ENCODE results near the gene SHC1. TPM values are rescaled to one million over a fixed set of nuclear protein-coding genes. Genes with fewer than 3 reads are reported as not detected.

The SHC1 gene
- total and polyA plus RNA-seq, 2 donors from 2014 or later, result 43.8 to 153 TPM

DNA sequence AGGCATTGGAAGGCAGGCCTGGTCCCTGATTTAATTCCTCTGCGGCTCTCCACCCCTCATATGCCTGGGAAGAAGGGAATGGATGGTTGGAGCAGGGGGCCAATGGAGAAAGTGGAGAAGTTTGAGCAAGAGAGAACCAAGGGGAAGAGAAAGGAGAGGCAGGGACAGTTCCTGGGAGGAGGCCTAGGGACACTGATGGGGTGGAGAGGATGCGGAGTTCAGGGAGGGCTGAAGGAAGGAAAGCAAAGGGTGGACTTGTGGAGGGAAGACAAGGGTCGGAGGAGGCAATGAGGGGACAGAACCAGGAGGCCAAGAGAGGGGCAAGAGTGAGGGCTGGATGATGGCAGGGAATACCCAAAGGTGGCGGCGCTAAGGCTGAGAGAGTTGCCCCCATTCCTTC is 39.2 kb upstream of the SHC1 start:
- TF ChIP-seq, protein P1, sequence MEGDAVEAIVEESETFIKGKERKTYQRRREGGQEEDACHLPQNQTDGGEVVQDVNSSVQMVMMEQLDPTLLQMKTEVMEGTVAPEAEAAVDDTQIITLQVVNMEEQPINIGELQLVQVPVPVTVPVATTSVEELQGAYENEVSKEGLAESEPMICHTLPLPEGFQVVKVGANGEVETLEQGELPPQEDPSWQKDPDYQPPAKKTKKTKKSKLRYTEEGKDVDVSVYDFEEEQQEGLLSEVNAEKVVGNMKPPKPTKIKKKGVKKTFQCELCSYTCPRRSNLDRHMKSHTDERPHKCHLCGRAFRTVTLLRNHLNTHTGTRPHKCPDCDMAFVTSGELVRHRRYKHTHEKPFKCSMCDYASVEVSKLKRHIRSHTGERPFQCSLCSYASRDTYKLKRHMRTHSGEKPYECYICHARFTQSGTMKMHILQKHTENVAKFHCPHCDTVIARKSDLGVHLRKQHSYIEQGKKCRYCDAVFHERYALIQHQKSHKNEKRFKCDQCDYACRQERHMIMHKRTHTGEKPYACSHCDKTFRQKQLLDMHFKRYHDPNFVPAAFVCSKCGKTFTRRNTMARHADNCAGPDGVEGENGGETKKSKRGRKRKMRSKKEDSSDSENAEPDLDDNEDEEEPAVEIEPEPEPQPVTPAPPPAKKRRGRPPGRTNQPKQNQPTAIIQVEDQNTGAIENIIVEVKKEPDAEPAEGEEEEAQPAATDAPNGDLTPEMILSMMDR (IDR thresholded peaks at IDR 0.05; ENCODE audit: borderline replicate concordance, extremely low read depth, insufficient read depth), result no peak
- no peak overlapping the region for H3K4me3 ChIP-seq (ENCODE audit: low read length in 3 of 3)
- no peak for DNase-seq
- intact Hi-C loops (cut with DNase I), result no loop called here
- H3K9ac ChIP-seq (ENCODE audit: low read length in 3 of 3), result no peak overlapping the region
- no peaks in the 10 kb centered on the region for H3K27me3 ChIP-seq (ENCODE audit: control insufficient read depth, insufficient read depth, low read length)
- peaks cover 0 to 53% (median 30%) of the 10 kb centered on the region in 3 donors for H3K4me1 ChIP-seq (ENCODE audit: control insufficient read depth in 2 of 3, insufficient read depth in 2 of 3, low read depth in 1 of 3, low read length in 3 of 3)
- no peak overlapping the region for H3K27ac ChIP-seq (ENCODE audit: low read depth in 2 of 2, low read length in 2 of 2)
- H3K36me3 ChIP-seq (ENCODE audit: control insufficient read depth in 2 of 3, insufficient read depth in 3 of 3, low read length in 3 of 3), result no peaks in the 10 kb centered on the region
- FAIRE-seq, result no peak
- H3K9me3 ChIP-seq (ENCODE audit: control insufficient read depth in 2 of 3, insufficient read depth in 1 of 3, low read length in 3 of 3), result no peaks in the 10 kb centered on the region

DNA sequence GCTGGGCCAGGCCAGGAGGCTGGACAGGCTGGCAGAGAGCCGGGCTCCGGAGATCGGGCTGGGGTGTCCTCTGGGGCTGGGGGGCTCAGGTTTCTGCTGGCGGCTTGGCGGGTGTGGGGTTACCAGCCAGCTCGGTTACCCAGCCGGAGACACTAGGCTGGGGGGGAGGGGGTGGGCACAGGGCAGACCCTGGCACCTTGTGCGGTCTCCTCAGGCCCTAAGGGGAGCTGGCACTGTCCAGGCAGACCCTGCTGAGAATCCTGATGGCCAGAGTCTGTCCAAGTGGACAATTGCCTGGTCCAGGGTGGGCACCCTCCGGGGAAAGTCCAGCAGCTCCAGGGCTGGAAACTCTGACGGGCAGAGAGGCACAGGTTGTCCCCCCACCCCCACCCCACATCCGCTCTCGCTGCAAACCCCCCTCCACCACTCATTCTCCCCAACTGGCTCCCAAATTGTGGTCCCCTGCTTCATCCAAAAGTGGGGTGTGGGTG is 38.7 kb upstream of the SHC1 start:
- TF ChIP-seq, protein P1 (IDR thresholded peaks at IDR 0.05; ENCODE audit: borderline replicate concordance, extremely low read depth, insufficient read depth), result no peak

DNA sequence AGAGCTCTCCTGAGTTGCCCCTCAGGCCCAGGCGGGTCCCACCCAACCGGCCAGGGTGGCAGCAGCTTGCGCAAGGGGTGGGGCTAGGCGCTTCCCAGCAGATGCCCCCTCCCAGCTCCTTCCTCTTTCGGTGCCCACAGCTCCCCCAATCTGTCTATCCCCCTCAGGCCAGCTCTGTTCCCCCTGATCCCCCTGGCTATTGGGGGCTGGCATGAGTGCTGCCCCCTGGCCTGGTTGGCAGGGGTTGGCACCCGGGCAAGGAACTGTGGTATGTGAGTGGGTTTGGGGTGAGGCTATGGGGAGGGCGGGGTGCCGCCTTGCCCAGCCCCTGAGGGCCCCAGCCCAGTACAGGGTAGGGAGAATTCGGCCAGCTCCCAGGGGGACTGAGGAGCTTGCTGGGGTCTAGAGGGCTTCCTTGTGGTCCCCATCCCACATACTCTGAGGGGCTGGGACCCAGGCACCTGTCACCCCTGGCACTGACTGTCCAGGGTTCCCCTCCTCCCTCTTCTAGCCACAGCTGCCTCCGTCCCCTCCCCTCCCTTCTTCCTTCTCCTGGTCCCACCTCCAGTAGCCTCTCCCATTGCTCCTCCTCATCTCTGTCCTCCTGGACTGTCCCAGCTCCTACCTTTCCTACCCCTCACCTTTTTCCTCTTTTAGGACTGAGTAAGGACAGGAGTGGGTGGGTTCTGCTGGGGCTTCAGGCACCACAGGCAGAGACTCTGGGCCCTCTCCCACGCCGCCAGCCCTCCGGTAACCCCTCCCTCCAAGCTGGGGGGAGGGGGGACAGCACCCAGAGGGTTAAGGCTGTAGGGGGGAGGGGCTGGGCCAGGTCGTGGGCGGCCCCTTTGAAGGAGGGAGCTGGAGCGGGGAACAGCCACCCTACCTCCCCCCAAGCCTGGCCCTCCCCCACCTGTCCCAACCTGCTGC is 37.7 kb upstream of the SHC1 start:
- intact Hi-C loops (cut with DNase I), result no loop called here
- Histone ChIP-seq H3K4me3 (ENCODE audit: low read length in 3 of 3) (no peak overlapping the region), H3K9me3 (ENCODE audit: control insufficient read depth in 2 of 3, insufficient read depth in 1 of 3, low read length in 3 of 3) (no peaks in the 10 kb centered on the region), H3K9ac (ENCODE audit: low read length in 3 of 3) (peak overlapping the region in 1 of 3 donors; percentile 55), H3K4me1 (ENCODE audit: control insufficient read depth in 2 of 3, insufficient read depth in 2 of 3, low read depth in 1 of 3, low read length in 3 of 3) (peaks cover 2 to 57% (median 36%) of the 10 kb centered on the region in 3 donors), H3K36me3 (ENCODE audit: control insufficient read depth in 2 of 3, insufficient read depth in 3 of 3, low read length in 3 of 3) (no peaks in the 10 kb centered on the region), H3K27me3 (ENCODE audit: control insufficient read depth, insufficient read depth, low read length) (no peaks in the 10 kb centered on the region), H3K27ac (ENCODE audit: low read depth in 2 of 2, low read length in 2 of 2) (peak overlapping the region; percentile 41)
- TF ChIP-seq, protein P1 (IDR thresholded peaks at IDR 0.05; ENCODE audit: borderline replicate concordance, extremely low read depth, insufficient read depth), result no peak
- FAIRE-seq (no peak), DNase-seq (peak; percentile 25 to 78 (median 52))

More for the DNA sequence above, 38.7 kb upstream of the SHC1 start:
- no peak for FAIRE-seq
- Histone ChIP-seq H3K4me3 (ENCODE audit: low read length in 3 of 3) (no peak overlapping the region), H3K27me3 (ENCODE audit: control insufficient read depth, insufficient read depth, low read length) (no peaks in the 10 kb centered on the region), H3K27ac (ENCODE audit: low read depth in 2 of 2, low read length in 2 of 2) (peak overlapping the region; percentile 35 to 41), H3K36me3 (ENCODE audit: control insufficient read depth in 2 of 3, insufficient read depth in 3 of 3, low read length in 3 of 3) (no peaks in the 10 kb centered on the region), H3K9me3 (ENCODE audit: control insufficient read depth in 2 of 3, insufficient read depth in 1 of 3, low read length in 3 of 3) (no peaks in the 10 kb centered on the region), H3K9ac (ENCODE audit: low read length in 3 of 3) (no peak overlapping the region), H3K4me1 (ENCODE audit: control insufficient read depth in 2 of 3, insufficient read depth in 2 of 3, low read depth in 1 of 3, low read length in 3 of 3) (peaks cover under 1 to 58% (median 33%) of the 10 kb centered on the region in 3 donors)
- intact Hi-C loops (cut with DNase I), result no loop called here
- DNase-seq, result peak; percentile 21 to 70 (median 49)
